Stomach (tissue), 4 donors: ENCODE data around the gene ATG4B.
"Not testable (repeated sequence)": the region's sequence is repeated elsewhere in the genome, so short reads cannot be mapped to it uniquely, and the experiment has no call there.

Experiments
- POLR2A ChIP-seq, 4 donors: fragments of 450-650 bp; IDR thresholded peaks; one replicate each; pipeline ENCODE4 v1.6.1; 2016; ENCODE audit warnings: antibody characterized with exemption in 4 of 4, control low read depth in 2 of 4, mild to moderate bottlenecking in 1 of 4, moderate library complexity in 1 of 4
- POLR2AphosphoS5 ChIP-seq, 3 donors: sonication (generic); formaldehyde crosslinking; IDR thresholded peaks; one replicate each; pipeline ENCODE4 v1.6.1; 2016; ENCODE audit warnings: antibody characterized with exemption in 3 of 3

DNA sequence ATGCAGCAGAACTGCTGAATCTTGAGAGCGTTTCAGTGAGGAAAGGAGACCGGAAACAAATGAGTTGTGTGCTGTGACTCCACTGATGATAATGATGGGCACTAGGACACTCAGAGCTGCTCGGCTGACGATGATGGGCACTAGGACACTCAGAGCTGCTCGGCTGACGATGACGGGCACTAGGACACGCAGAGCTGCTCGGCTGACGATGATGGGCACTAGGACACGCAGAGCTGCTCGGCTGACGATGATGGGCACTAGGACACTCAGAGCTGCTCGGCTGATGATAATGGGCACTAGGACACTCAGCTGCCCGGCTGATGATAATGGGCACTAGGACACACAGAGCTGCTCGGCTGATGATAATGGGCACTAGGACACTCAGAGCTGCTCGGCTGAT lies 47.6 kb upstream of the ATG4B start:
- not testable (repeated sequence) for TF ChIP-seq POLR2AphosphoS5, POLR2A (IDR thresholded peaks at IDR 0.05)
